ENCODE data around the gene ASTN1. TPM values are rescaled to one million over a fixed set of nuclear protein-coding genes. Genes with fewer than 3 reads are reported as not detected.

Gene ASTN1
- total RNA-seq, 1 experiment from 2014 or later, result not detected

DNA sequence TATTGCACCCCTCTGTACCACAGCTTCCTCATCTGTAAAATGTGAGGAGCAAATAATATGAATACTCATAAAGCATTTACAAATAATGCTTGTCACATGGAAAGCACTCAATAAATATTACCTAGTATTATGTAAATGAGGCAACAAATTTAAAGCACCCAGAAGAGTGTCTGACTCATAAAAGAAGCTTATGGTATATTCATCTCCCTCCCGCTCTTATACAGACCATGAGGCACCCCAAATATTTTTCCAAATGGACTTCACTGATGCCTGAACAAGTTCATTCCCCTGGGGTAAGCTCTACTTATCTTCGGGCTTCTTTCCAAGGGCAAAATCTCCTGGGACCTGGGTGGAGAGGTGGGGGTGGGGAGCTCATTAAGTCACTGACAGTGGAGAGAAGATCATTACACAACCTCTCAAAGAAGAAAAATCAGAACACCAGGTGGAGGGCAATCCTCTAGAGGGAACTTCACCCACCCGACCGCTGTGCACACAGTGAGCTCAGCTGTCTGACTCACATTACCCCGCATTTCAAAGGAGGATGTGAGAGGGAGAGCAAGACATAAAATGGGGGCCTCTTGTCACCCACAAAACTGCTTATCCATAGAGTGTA, 166.2 kb downstream of the ASTN1 start:
- no peaks in the 10 kb centered on the region for H3K9me2 ChIP-seq (ENCODE audit: insufficient read depth)
- no peaks in the 10 kb centered on the region for H3K4me1 ChIP-seq (replicated peaks; ENCODE audit: insufficient read depth)
- H3F3A ChIP-seq (ENCODE audit: insufficient read depth, low read depth), result no peaks in the 10 kb centered on the region
- BruUV-seq (replicated peaks), result no TSS peak
- H3K27me3 ChIP-seq (ENCODE audit: insufficient read depth, low read depth), result no peaks in the 10 kb centered on the region
- intact Hi-C loops (cut with micrococcal nuclease; ENCODE audit: unreplicated experiment), result no loop called here
- H3K36me3 ChIP-seq (ENCODE audit: low read depth), result no peaks in the 10 kb centered on the region
- H4K20me1 ChIP-seq (ENCODE audit: insufficient read depth), result no peaks in the 10 kb centered on the region
- H3K79me2 ChIP-seq (ENCODE audit: low read depth), result no peaks in the 10 kb centered on the region
- CTCF ChIA-PET, result interaction anchor here (0.7 kb wide), 1 partner anchor 81 kb away, joined by 7 read pairs; no protein-coding TSS in a partner anchor
- H3K4me3 ChIP-seq, result no peak overlapping the region
- H2AFZ ChIP-seq, result no peak overlapping the region
- no peaks in the 10 kb centered on the region for H3K9me3 ChIP-seq (ENCODE audit: insufficient read depth, low read depth)
- no peak overlapping the region for H3K27ac ChIP-seq
- POLR2A ChIA-PET (ENCODE audit: unreplicated experiment), result no interaction called here
- DNase-seq, result no peak
- TF ChIP-seq EZH2 (IDR thresholded peaks at IDR 0.05; ENCODE audit: low read depth), result no peak
- TF ChIP-seq, protein P1, sequence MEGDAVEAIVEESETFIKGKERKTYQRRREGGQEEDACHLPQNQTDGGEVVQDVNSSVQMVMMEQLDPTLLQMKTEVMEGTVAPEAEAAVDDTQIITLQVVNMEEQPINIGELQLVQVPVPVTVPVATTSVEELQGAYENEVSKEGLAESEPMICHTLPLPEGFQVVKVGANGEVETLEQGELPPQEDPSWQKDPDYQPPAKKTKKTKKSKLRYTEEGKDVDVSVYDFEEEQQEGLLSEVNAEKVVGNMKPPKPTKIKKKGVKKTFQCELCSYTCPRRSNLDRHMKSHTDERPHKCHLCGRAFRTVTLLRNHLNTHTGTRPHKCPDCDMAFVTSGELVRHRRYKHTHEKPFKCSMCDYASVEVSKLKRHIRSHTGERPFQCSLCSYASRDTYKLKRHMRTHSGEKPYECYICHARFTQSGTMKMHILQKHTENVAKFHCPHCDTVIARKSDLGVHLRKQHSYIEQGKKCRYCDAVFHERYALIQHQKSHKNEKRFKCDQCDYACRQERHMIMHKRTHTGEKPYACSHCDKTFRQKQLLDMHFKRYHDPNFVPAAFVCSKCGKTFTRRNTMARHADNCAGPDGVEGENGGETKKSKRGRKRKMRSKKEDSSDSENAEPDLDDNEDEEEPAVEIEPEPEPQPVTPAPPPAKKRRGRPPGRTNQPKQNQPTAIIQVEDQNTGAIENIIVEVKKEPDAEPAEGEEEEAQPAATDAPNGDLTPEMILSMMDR (conservative IDR thresholded peaks at IDR 0.05), result no peak
- H3K4me2 ChIP-seq, result no peak overlapping the region

DNA sequence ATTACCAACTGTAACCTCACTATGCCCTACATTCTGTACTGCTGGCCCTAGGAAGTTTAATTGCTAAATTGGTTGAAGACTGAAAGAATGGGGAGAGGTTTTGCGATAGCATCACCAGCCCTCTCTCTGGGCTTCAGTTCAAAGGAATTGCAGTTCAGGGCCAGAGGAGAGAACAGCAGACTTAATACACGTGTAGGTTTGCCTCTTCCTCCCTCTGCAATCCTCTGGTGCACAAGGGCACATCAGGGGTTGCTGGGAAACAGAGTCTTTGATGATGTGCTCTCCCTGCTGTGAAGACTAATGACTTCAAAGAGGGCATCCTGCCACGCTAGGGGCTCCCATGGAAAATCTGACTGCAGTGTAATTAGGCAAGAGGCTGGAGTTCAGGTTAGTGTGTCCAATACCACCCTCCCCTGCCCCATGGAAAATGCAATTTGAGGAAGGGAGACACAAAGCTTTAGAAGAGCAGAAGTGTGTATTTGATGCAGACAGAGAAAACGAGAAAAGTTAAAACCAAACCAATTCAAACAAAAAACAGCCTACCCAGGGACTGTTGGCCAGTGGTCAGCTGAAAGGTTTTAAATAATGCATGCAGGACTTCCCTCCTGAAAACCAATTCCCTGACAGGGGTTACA, 167.9 kb downstream of the ASTN1 start:
- no peaks in the 10 kb centered on the region for H3K27me3 ChIP-seq (ENCODE audit: insufficient read depth, low read depth)
- POLR2A ChIA-PET (ENCODE audit: unreplicated experiment), result no interaction called here
- BruUV-seq (replicated peaks), result no TSS peak

DNA sequence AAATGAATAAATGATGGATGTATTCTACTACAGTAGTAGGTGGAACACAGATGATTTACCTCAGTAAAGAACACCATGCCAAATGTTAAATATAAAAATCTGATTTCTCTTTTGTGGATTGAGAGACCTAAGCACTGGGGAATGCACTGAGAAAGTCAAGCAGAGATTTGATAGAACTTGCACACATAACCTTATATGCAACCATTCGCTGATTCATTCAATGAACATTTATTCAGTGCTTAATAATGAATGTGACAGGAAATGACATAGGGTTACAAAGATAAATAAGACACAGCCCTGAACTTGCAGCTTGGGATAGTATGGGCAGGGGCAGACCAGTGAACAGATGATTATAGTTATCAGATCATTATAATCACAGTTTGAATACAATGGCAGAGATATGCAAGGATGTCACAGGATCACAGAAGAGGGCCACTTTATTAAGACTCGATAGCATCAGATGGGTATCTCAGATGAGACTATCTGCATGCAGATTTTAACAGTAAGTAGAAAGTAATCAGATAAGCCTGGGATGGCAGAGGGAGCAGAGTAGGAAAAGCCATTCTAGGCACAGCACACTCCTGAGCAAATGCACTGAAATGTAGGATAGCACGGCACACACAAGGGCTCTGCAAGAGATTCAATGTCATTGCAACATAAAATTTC, 169.4 kb downstream of the ASTN1 start:
- BruUV-seq (replicated peaks), result no TSS peak
- no peak overlapping the region for H3K4me2 ChIP-seq
- no peak for DNase-seq
- intact Hi-C loops (cut with micrococcal nuclease; ENCODE audit: unreplicated experiment), result no loop called here
- TF ChIP-seq EZH2 (IDR thresholded peaks at IDR 0.05; ENCODE audit: low read depth), result no peak
- TF ChIP-seq, protein P1 (conservative IDR thresholded peaks at IDR 0.05), result no peak
- no peaks in the 10 kb centered on the region for H3K36me3 ChIP-seq (ENCODE audit: low read depth)
- POLR2A ChIA-PET (ENCODE audit: unreplicated experiment), result no interaction called here
- H3K27me3 ChIP-seq (ENCODE audit: insufficient read depth, low read depth), result no peaks in the 10 kb centered on the region
- no peaks in the 10 kb centered on the region for H3K9me3 ChIP-seq (ENCODE audit: insufficient read depth, low read depth)
- no peak overlapping the region for H2AFZ ChIP-seq
- no peaks in the 10 kb centered on the region for H4K20me1 ChIP-seq (ENCODE audit: insufficient read depth)
- no peaks in the 10 kb centered on the region for H3K4me1 ChIP-seq (replicated peaks; ENCODE audit: insufficient read depth)
- H3K27ac ChIP-seq, result no peak overlapping the region
- no peak overlapping the region for H3K4me3 ChIP-seq
- CTCF ChIA-PET, result no interaction called here
- H3F3A ChIP-seq (ENCODE audit: insufficient read depth, low read depth), result no peaks in the 10 kb centered on the region
- no peaks in the 10 kb centered on the region for H3K79me2 ChIP-seq (ENCODE audit: low read depth)
- H3K9me2 ChIP-seq (ENCODE audit: insufficient read depth), result no peaks in the 10 kb centered on the region

More for the DNA sequence above, 167.9 kb downstream of the ASTN1 start:
- CTCF ChIA-PET, result no interaction called here
- Histone ChIP-seq H3K4me2 (no peak overlapping the region), H3K9me2 (ENCODE audit: insufficient read depth) (no peaks in the 10 kb centered on the region), H2AFZ (no peak overlapping the region), H3K4me3 (no peak overlapping the region), H3K36me3 (ENCODE audit: low read depth) (no peaks in the 10 kb centered on the region), H3F3A (ENCODE audit: insufficient read depth, low read depth) (no peaks in the 10 kb centered on the region), H4K20me1 (ENCODE audit: insufficient read depth) (no peaks in the 10 kb centered on the region), H3K4me1 (replicated peaks; ENCODE audit: insufficient read depth) (no peaks in the 10 kb centered on the region), H3K27ac (no peak overlapping the region), H3K9me3 (ENCODE audit: insufficient read depth, low read depth) (no peaks in the 10 kb centered on the region), H3K79me2 (ENCODE audit: low read depth) (no peaks in the 10 kb centered on the region)
- no peak for TF ChIP-seq EZH2 (IDR thresholded peaks at IDR 0.05; ENCODE audit: low read depth)
- TF ChIP-seq, protein P1 (conservative IDR thresholded peaks at IDR 0.05), result no peak
- no peak for DNase-seq
- intact Hi-C loops (cut with micrococcal nuclease; ENCODE audit: unreplicated experiment), result no loop called here
